GM19099 (cell line): ENCODE data around the gene ADGRB2.

Experiments
- POLR2A ChIP-seq: IDR thresholded peaks from 3 replicates; pipeline ENCODE4 v1.6.1; 2011; ENCODE audit warnings: low read depth; ENCODE audit not compliant: insufficient read length; ENCODE audit errors: extremely low read depth

The ADGRB2 gene

DNA sequence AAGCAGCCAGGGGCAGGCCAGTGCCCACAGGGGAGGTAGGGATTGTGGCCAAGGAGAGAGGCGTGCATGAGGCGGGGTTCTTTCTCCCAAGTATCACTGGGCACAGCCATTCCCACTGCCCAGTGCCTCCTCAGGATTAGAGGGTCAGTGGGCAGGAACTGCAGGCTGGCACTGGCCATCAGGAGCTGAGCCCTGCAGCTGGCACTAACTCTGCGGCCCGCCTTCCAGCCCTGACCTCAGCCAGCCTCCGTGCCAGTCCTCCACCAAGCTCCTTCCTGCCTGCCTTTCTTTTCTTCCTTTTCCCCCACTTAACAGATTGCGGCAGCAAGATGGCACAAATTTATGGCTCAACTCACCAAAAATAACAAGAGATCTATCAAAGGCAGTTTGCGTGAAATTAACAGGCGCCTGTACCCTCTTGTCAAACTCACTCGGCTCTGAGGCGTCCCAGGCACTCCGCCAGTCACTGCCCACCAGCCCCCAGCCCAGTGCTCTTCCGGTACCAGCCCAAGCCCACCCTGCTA is 11.1 kb downstream of the ADGRB2 start:
- TF ChIP-seq POLR2A: no peak

DNA sequence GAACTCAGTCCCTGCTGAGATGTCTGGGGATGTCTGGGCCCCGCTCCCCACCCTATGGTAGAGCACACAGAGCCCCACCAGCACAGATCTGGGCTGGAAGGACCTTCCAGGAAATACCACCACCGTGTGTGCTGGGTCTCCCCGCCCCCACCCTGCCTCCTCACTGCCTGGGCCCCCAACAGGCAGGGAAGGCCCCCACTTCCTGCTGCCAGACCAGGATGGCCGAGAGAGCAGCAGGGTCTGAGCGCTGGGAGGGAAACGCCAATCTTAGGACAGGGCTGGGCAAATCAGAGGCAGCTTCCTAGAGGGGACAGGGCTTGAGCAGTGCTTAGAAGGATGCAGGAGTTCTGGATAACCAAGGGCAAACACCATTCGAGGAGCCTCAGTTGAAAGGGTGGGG is 11.9 kb downstream of the ADGRB2 start:
- TF ChIP-seq POLR2A: no peak

- TF ChIP-seq POLR2A: no peak
Measured at GRCh38 chr1:31751822-31752241, 12.3 kb downstream of the ADGRB2 start.

- TF ChIP-seq POLR2A: no peak
Measured at GRCh38 chr1:31750858-31751510, 13.2 kb downstream of the ADGRB2 start.

GRCh38 chr1:31749785-31750735 is 14.1 kb downstream of the ADGRB2 start:
- no peak for TF ChIP-seq POLR2A

DNA sequence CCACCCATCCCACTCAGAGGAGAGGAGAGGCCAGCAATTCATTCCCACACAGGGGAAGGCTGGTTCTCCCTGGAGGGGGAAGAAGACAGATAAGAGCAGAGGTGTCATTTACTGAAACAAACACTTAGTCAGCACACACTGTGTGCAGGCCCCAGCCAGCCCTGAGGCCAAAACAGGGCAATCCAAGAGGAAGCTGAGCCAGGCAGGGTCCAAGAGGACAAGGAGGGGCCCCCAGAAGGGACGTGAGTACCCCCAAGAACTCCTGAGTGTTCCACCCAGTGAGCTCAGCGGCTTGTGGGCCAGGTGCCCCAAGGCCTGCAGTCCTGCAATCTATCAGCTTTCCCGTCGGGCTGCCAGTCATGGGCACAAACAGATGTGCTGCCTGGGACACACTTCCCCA is 15.8 kb downstream of the ADGRB2 start:
- no peak for TF ChIP-seq POLR2A

- no peak for TF ChIP-seq POLR2A
Measured at GRCh38 chr1:31747304-31747703, 16.8 kb downstream of the ADGRB2 start.

GRCh38 chr1:31746687-31747086 is 17.5 kb downstream of the ADGRB2 start:
- TF ChIP-seq POLR2A: no peak

DNA sequence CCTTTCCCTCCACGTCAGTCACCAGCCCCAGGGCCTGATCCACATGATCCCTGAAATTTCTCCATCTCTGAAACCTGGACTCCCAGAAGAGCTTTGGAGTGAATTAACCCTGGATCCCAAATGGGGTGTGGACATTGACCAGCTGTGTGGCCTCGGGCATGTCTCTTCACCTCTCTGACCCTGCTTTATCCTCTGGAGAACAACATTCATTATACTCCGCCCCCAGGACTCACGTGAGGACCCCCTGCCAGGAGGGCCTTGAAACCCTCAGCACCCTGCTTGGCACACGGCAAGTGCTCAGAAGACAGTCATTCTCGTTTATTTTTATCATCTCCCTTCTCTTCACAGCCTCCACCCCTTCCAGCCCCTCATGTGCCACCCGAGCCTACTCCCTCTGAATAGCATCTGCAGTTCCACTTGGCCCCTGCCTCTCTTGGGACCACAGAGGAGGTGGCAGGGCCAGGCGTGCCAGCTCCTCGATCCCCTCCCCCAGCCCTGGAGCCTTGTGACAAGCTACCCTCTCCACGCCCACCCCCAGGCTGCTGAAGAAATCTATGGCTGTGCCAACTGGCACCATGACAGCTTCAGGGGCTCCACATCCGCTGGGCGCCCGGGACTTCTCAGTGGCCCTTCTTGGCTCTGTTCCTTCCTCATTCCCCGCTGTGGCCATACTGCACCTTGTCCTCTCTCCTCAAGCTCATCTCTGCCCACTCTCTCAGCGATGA is 18.0 kb downstream of the ADGRB2 start:
- no peak for TF ChIP-seq POLR2A

DNA sequence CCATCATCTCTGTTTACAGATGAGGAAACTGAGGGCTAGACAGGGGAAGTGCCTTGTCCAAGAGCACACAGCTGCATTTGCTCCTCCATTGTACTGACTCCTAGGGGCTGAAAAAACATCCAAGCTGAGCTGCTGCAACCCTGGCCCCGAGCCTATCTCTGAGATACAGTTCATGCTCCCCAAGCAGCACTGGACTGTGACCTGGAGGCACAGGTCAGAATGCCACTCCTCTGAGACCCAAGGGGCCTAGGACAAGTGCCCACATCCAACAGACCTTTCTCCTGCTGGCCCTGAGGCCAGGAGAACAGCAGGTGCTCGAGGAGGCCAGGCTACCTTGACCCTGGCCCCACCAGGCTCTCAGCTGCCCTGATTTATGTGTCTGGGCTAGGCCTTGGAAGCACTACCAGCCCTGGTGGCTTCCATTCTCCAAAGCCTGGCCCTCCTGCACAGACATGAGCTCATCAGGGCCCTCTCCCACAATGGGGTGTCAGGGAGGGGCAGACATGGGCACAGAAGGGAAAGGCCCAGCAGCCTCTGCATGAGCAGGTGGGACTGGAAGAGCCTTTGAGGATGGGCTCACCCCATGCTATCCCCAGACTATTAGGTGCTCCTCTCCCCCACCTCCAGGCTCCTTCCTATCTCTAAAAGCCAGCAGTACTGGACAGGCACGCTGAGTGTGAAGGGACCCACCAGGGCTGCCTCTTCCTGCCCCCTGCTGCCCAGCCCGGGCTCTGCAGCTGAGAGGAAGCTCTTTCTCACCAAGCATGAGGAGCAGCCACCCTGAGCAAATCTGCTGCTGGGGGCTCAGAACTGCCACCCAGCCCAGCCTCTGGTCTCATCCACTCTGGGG is 18.8 kb downstream of the ADGRB2 start:
- no peak for TF ChIP-seq POLR2A

DNA sequence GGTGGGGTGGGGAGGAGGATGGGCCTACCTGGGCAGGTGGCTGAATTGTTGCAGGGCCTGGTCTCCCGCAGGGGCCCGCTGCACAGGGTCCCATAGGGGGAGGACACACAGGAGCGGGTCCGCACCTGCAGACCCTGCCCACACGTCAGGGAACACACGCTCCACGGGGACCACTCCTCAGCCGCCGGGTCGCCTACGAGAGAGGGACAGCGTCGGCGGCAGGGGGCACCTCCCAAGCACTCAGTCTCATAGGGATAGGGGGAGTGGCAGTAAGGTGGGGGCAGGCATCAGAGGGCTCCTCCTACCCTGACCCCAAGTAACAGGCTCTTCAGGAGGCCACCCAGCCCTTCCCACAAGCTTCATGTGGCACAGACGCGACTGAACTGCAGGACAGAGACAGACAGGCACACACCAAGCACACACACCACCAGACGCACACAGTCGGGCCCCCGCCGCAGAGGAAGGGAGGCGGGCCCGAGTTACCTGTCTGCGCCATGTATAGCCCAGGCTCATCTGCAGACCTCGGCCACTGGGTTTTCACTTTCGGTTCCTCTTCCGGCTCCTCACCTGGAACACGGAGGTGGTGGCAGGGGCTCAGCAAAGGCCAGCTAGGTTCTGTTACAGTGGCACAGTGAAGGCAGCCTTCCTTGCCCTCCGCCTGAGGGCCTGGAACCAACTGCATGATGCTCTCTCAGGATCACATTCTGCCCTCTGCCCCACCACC is 19.8 kb downstream of the ADGRB2 start:
- TF ChIP-seq POLR2A: no peak

- no peak for TF ChIP-seq POLR2A
Measured at GRCh38 chr1:31742462-31743212, 21.5 kb downstream of the ADGRB2 start.

GRCh38 chr1:31739346-31739745 is 24.8 kb downstream of the ADGRB2 start:
- no peak for TF ChIP-seq POLR2A

DNA sequence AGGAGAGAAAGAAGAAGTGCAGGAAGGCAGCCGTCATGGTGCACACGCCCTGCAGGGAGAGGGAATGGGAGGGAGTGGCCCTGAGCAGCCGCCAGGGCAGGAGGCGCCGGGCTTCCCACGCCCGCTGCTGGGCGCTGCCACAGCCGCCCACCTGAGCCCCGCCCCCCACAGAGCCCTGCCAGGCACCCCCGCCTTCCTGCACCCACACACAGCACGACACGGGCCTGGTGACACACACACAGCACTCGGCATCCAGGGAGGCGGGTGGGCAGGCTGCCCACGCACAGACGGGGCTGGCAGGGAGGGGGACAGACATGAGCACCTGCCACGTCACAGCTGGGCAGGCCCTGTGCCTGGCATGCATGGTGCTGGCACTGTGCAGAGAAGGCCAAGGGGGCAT is 27.5 kb downstream of the ADGRB2 start:
- TF ChIP-seq POLR2A: no peak

DNA sequence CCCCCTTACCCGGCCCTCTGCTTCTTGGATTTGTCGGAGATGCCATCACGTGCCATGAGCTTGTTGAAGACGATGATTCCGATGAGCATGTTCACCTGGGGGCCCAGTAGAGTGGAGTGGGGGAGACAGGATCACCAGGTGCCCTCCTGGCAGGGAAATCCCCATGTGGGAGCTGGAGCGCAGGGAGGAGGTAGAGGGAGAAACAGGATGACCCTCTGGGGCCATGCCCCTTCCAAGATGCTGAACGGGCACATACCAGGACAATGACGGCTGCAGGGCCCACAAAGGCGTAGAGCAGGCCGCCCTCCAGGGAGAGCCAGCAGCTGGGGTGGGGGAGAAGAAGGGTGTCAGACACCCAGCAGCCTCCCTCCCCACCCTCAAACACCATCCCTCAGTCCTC is 28.6 kb downstream of the ADGRB2 start:
- TF ChIP-seq POLR2A: no peak
